ENCODE results near the gene FKBP1B.
"Not testable (repeated sequence)": the region's sequence is repeated elsewhere in the genome, so short reads cannot be mapped to it uniquely, and the experiment has no call there.

The FKBP1B gene

DNA sequence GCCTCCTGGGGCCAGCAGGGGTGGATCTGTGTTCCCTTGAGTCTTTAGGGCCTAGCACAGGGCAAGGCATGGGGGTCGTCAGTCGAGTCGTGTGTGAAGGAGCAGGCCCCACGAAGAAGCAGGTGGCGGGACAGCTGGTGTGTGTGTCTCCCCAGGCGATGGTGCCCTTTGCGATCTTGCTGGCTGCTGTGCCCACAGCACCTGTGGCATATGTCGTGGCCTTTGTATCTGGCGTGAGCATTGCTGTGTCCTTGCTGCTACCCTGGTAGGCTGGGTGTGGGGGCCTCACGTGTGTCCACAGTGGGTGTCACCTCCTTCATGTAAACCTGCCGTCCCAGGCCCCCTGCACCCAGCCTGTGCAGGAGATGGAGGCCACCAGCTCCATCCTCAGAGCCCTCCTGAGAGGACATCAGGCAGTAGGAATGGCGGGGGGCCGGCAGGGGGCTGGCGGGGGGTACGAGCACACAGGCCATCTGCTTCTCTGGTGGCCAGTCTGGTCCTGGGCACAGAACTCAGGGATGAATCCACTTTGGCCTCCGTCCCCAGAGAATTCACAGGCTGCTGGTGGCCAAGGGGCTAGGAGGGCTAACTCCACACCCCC is 26.5 kb upstream of the FKBP1B start:
- no peak for DNase-seq

DNA sequence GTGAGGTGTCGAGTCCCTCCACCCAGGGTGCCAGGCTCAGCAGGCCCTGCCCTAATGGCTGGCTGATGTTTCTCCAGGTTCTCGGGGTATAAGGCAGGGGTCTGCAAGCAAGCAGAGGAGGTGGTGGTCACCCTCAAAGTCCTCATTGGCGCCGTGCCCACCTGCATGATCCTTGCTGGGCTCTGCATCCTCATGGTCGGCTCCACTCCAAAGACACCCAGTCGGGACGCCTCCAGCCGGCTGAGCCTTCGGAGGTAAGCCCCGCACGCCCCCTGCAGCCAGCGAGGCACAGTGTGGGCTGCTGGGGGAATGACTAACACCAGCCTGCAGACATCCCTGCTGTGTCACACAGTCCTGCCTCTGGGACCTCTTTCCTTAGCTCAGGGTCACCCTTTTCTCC is 25.5 kb upstream of the FKBP1B start:
- peak; percentile 50 for DNase-seq

DNA sequence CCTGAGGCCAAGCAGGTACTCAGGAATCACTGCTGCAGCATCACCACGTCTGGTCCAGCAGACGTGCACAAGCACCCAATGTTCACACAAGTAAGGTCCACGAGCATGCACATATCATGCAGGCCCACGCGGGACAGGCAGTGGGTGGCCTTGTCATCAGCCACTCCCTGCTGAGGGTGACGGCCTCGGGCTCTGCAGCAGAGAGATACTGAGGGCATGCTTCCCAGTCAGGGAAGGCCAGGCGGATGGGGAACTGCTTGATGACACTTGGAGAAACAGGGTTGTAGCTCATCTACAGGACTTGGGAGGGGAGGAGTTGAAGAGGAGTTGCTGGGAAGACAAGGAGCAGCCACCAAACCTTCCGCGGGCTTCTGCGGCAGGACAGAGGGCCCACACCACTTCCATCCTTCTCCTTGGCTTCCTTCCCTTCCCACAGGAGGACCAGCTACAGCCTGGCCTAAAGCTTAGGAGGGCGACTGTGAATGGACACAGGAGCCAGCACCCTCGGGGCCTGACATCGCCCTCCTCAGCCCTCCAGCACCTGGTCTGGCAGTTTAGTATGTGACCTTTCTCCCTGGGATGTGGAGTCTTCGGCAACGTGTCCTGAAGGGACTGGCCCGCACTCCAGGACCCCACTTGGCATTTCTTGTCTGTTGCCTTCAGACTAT is 24.4 kb upstream of the FKBP1B start:
- no peak for DNase-seq

DNA sequence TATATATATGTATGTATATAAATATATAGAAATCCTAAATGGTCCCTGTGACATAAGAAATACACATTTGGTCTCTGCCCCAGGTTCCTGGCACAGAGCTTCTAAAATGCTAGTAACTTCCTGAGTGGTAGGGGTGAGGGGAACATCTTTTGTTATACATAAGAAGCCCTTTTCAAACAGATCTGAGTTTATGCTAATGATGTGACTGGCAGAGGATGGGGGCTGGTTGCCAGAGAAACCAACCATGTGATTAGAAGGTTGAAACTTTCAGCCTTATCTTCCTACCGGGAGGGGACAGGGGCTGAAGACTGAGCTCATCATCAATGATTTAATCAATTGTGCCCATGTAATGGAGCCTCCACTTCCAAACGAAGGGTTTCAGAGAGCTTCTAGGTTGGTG is 23.3 kb upstream of the FKBP1B start:
- no peak for DNase-seq

DNA sequence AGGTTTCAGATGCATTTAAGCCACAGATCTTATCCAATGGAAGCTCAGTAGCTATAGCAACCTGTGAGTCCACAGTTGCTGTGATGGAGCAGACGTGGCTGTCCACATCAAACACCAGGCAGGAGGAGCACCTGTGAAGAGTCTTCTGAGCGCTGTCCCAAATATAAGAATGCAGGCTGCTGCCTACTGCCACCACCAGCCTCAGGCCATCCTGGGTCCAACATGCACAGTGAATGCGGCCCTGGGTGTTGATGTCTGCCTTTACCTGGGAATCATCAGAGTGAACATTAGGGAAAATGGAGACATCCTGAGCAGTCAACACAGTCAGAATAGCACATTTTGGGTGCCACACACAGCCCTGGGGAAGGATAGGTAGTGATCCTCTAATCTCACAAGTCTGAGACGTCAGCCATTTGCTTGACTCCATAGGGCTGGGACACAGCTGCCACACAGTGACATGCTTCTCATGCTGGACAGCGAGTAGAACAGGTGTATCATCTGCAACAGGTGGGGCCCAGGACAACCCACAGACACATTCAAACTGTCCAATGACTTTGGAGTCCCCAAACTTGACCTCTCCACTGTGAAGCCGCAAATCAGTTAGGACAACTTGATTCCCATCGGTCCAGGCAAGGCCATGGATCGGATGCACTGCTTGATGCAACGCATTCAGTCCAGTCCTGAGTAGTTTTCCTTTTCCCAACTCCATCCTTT is 10.6 kb upstream of the FKBP1B start:
- DNase-seq: no peak

DNA sequence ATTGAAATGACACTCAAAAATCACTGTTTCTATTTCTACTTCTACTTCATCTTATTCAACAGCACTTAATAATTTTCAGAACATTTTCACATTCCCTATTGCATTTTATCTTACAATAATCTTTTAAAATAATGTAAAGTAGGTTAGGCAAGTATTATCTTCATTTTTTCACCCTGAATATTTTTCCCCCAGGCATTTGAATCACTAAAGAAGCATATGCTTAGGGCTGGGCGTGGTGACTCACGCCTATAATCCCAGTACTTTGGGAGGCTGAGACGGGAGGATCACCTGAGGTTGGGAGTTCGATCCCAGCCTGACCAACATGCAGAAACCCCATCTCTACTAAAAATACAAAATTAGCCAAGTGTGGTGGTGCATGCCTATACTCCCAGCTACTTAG is 9.0 kb upstream of the FKBP1B start:
- DNase-seq: no peak

DNA sequence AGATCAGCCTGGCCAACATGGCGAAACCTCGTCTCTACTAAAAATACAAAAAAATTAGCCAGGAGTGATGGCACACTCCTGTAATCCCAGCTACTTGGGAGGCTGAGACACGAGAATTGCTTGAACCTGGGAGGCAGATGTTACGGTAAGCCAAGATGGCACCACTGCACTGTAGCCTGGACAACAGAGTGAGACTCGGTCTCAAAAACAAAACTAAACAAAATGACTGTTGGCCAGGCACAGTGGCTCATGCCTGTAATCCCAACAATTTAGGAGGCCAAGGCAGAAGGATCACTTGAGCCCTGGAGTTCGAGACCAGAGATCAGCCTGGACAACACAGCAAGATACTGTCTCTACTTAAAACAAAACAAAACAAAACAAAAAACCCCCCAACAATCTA is 6.4 kb upstream of the FKBP1B start:
- not testable (repeated sequence) for DNase-seq

DNA sequence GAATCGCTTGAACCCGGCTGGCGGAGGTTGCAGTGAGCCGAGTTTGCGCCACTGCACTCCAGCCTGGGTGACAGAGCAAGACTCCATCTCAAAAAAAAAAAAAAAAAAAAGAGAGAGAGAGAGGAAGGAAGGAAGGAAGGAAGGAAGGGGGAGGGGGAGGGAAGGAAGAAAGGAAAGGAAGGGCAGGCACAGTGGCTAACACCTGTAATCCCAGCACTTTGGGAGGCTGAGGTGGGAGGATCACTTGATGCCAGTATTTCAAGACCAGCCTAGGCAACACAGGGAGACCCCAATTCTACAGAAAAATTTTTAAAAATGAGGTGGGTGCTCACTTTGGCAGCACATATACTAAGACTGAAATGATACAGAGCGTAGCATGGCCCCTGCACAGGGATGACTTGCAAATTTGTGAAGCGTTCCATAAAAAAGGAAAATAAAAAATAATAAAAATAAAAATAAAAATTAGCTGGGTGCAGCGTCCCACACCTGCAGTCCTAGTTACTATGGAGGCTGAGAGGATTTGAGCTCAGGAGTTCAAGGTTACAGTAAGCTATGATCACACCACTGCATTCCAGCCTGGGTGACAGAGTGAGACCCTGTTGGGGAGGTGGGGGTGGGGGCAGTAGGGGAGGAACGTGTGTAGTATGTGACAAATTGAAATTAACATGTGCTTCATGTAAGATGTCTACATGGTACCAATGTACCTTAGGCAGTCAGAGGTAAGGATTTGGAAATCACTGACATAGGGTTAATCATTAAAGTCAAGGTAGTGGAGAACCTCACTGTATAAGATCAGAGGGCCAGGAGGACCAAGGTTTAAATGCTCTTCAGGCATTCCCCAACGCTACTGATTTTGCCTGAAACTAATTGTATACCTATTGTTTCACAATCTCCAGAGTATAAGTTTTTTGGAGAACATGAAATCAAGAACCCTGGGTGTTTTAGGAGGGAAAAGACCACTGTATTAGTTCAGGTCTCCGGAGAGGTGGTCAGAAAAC is 3.7 kb upstream of the FKBP1B start:
- no peak for DNase-seq

DNA sequence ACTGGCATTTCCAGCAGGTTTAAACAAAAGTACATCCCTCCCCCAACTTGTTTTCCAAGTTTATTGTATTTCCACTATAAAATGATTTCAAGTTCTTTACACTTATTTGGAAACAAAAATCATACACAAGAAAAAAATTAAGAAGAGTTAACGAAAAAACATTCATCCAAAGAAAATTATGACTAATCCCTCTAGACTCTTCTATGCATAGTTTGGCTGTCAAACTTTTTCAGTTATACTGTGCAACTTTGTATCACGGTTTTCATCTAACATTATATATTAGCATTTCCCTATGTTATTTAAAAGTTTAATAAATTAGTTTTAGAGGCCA is 3.0 kb upstream of the FKBP1B start:
- no peak for DNase-seq

DNA sequence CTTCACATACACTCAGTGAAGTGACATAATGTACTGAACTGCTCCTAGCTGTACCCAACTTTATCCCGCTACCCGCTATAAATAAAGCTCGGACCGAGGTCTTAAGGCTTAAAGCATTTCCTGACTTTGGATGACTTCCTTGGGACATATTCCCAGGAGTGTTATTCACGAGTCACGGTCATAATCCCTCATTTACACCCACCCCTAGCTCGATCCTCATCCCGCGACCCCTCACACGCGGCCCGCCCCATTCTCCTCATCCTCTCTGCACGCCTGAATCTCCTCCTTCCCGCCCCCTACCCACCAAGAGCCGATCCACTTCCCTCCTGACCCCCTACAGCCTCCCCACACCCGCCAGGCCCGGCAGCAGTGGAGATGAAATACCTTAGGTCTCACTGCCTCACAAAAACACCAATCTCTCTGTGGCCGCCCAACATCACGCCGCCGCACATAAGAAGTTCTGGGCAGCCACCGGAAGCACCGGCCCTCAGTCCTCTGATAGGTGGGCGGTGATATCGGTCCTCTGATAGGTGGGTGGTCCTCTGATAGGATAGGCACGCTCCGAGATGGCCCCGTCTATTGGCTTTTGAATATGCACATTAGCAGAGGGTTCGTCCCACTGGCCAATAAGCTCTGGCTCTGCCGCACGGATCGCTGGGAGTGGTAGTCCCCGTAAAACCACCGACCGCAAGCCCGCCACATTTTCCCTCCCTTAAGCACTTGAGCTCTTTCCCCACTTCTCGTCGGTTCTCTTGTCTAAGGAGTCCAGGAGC is 2.4 kb upstream of the FKBP1B start, which contains the start of gene WDCP:
Gene WDCP (minus strand): TSS at position 462 of the 773 bp plus-strand sequence. CDS start 7,897 bp downstream, outside the sequence.
- peak; percentile 98 for DNase-seq

DNA sequence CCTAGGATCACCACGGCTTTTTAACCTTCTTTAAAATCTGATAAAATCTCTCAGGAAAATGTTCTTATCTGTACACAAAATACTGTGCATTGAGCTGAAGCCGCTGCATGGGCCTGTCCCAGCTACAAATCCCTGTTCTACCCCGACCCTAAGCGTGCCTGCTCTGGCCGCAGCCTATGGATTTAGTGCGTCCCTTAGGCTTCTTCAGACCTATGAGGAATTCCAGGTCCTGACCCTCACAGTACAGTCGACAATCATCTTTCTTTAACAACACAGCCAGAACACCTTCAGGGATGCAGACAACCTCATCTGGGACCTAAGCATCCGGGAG is 1.9 kb upstream of the FKBP1B start:
- no peak for DNase-seq

DNA sequence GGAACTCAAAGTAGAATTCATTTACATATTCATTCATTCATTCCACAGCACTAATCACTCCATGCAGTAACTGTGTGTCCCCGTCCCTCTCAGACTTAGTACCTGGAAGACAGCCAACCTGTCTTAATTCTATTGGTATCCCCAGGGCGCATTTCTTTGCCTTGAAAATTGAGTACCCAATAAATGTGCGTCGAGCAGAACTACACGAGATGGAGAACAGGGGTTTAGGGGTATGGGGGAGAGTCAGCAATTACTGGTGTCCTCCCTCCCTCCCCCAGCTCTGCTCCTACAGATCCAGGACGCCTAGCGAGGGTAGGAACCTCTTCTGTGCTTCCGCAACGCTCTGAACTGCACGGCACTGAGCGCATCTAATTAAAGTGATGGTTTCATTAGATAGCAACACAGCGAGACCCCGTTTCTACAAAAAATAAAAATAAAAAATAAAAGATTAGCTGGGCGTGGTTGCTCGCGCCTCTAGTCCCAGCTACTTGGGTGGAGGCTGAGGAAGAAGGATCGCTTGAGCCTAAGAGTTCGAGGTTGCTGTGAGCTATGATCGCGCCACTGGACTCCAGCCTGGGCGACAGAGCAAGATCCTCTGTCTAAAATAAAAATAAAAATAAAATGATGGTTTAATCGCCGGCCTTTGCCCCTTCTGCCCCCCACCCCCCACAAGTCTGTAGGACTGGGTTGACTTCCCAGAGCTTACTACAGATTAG is 614 bp upstream of the FKBP1B start:
- no peak for DNase-seq

DNA sequence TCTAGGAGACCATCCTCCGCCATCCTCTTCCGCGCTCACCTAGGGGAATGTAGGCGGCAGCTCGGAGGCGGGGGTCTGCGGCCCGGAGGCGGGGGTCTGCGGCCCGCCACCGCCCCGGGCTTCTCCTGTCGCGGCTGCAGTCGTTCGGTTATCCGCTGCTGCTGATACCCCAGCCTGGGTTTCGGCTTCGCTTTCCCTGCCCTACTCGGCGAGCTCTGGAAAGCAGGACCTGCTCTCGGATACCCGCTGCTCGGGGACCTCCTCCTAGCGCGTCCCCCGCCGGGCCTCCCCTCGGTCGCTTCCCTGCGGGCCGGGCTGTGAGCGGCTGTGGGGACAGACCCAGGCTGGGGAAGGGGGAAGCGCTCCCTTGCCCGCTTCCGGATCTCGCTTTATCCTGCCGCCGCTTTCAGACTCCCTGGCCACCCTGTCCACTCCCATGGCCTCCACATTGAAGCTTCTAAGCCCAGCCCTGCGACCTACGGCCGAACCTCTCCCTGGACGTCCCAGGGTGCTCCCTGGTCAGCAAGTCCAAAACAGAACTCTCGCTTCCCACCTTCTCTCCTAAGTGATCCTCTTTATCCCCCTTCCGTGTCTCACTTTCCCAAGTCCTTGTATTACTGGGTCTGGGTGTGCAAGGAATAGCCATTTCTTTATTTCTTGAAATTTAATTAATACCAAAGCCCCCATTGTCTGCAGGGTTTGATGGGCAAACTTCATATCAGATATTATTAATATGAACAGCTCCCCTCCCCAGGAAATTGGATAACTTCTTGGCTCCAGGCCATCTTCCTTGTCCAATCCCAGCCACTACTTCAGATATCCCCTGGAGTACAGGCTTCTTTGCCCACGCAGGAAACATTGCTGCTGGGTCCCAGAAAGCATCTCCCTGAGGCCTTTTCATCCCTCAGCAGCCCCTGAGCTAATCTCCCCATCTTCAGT is 769 bp downstream of the FKBP1B start:
- DNase-seq: no peak

DNA sequence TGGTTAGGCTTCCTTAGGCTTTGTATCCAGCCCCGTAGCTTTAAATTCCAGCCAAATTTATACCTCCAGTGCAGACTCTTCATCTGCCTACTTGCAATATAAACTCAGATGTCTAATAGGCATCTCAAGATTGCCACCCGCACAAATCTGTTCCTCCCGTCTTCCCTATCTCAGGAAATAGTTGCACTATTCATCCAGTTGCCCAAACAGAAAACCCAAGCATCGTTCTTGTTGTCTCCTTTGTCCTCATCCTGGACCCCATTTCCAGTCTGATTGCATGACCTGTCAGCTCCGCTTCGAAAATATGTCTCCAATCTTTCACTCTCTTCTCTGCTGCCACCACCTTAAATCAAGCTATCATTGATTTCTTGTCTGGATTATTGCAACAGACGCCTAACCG is 2.3 kb downstream of the FKBP1B start:
- no peak for DNase-seq

DNA sequence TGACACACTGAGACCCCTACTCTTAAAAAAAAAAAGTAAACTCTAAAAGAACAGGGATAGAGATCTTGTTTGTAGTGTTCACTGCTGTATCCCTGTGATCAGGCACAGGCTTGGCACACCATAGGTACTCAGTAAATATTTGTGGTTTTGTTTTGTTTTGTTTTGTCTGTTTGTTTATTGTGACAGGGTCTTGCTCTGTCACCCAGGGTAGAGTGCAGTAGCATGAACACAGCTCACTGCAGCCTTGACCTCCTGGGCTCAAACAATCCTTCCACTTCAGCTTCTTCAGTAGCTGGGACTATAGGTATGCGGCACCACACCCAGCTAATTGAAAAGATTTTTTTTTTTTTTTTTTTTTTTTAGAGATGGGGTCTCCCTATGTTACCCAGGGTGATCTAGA is 3.4 kb downstream of the FKBP1B start:
- no peak for DNase-seq

DNA sequence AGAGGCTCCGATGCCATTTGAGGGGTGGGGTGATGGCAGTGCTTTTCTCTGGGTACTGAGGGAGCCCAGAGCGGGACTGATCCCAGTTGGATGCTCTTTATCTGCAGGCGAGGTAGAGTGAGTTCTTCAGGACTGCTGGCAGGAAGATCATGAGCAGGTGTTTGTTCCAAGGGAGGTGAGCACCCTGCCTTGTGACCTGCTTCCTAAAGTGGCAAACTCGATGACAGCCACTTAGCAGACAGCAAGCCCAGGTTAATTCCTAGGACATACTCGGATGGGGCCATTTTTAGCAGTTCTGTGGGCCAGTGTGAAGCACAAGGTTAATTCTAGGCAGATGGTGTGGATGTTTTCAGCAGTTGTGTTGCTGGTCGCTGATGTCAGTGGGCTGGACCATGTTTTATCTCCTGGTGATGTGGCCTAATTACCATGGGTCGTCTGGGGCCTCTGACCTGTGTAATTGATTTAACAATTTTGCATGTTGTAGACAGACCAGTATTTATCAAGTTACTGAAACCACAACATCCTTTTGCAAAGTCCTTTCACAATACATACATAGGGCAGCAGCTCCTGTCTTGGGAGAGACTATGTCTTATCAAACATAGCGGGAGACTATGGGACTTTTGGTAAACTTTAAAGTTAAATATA is 4.9 kb downstream of the FKBP1B start:
- DNase-seq: no peak

DNA sequence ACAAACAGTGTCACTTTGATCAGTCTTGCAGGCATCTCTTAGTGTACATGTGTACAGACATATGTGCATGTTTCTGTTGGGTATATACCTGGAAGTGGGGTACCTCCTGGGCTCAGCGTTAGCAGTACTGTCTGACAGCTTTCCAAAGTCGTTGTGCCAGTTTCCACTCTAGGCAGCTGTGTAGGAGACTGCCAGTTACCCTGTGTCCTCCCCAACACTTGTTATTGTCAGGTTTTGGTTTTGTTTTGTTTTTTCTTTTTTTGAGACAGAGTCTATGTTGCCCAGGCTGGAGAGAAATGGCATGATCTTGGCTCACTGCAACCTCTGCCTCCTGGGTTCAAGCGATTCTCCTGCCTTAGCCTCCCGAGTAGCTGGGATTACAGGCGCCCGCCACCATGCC is 6.2 kb downstream of the FKBP1B start:
- no peak for DNase-seq

DNA sequence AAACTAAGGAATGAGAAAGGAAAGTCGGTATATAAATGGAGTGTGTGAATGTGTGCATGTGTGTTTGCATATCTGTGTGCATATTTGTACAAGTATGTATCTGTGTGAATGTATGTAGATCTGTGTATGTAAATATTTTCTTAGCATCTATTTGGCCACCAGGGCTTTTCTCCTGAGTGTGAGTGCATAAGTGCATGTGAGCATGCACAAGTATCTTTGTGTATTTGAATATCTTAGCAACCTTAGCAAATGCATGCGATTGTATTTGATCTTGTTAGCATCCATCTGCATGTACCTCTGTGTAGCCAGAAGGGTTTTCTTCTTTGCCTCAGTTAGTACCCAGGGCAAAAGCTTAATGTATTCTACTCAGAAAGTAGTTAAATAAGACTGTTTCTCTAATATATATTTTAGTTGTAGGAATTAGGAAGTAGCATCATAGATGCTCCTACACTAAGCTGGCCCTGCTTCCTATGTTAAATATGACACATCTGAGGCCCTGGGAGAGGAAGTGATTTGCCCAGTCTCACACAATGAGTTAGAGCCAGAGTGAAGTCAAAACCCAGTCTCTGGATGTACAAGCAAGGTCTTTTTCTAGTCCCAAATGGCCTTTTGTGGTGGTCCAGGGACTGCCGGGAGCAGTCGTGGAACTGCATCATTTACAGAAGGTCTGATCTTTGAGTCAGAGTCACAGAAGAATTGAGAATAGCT is 9.2 kb downstream of the FKBP1B start:
- no peak for DNase-seq

DNA sequence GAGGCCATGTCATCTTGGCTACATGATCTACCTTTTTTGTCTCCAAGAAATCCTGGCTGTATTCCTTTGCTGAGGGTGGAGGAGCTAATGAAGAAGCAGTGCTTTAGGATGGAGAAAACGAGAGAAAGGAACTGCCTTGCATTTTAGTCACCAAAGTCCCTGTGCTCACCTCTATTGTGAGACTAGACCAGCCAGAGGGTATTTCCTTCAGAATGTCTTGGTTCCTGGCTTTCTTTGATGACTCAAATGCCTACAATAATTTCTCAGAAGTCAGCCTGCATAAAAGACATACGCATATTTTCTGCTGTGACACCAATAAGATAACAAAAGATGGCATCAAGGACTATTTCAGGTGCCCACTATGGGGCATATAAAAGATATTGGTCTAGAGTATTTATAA is 15.8 kb downstream of the FKBP1B start:
- no peak for DNase-seq

Data from fibroblast of skin of scalp (primary cell).